ENCODE data around the gene TMEM82. TPM values are rescaled to one million over a fixed set of nuclear protein-coding genes. Genes with fewer than 3 reads are reported as not detected.

TMEM82 gene
- total RNA-seq, 1 donor from 2014 or later, result not detected

GRCh38 chr1:15760520-15761211 is 18.4 kb downstream of the TMEM82 start:
- no peak for DNase-seq (ENCODE audit: extremely low spot score, unreplicated experiment)
- peaks cover 59% of the 10 kb centered on the region for H3K4me1 Mint-ChIP-seq (ENCODE audit: unreplicated experiment)
- no peaks in the 10 kb centered on the region for H3K27me3 Mint-ChIP-seq (ENCODE audit: unreplicated experiment)
- H3K4me3 Mint-ChIP-seq (ENCODE audit: unreplicated experiment), result peak overlapping the region; percentile 84
- peak overlapping the region; percentile 95 for H3K27ac Mint-ChIP-seq (ENCODE audit: unreplicated experiment)
- H3K36me3 Mint-ChIP-seq (ENCODE audit: unreplicated experiment), result peaks cover 14% of the 10 kb centered on the region
- no peaks in the 10 kb centered on the region for H3K9me3 Mint-ChIP-seq (ENCODE audit: unreplicated experiment)
- TF ChIP-seq, protein P1, sequence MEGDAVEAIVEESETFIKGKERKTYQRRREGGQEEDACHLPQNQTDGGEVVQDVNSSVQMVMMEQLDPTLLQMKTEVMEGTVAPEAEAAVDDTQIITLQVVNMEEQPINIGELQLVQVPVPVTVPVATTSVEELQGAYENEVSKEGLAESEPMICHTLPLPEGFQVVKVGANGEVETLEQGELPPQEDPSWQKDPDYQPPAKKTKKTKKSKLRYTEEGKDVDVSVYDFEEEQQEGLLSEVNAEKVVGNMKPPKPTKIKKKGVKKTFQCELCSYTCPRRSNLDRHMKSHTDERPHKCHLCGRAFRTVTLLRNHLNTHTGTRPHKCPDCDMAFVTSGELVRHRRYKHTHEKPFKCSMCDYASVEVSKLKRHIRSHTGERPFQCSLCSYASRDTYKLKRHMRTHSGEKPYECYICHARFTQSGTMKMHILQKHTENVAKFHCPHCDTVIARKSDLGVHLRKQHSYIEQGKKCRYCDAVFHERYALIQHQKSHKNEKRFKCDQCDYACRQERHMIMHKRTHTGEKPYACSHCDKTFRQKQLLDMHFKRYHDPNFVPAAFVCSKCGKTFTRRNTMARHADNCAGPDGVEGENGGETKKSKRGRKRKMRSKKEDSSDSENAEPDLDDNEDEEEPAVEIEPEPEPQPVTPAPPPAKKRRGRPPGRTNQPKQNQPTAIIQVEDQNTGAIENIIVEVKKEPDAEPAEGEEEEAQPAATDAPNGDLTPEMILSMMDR (IDR thresholded peaks at IDR 0.05), result no peak

DNA sequence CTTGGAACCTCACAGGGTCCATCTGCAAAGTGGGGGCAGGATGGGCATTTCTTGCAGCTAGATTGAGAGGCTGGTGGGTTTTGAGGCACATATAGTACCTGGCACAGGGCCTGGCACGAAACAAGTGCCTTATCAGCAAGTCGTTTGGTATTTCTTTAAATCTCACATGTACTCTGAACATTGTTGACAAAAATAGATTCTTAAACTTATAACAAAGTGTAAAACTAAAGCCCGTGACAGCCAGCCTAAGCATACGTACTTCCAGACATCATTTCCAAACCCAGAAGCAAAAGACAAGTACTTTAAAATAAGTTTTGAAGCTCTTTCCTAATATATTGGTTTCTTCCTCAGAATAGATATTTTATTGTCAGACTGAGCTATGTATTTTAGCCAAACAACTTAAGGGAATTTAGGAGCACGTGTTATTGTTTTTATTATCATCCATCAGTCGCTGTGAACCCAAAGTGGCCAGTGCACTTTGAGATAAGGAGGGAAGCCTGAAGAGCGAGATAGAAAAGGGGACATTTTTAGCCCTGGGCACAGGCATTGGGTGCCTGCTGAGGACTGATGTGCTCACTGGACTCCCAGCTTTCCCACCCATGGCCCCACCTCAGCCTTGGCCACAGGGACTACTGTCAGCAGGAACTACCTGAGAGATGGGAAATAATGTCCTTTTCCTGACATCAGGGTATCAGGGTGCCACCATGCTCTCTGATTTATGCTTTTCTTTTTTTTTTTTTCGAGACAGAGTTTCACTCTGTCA is 19.2 kb downstream of the TMEM82 start:
- Mint-ChIP-seq H3K27me3 (ENCODE audit: unreplicated experiment) (no peaks in the 10 kb centered on the region), H3K36me3 (ENCODE audit: unreplicated experiment) (peaks cover 19% of the 10 kb centered on the region), H3K4me1 (ENCODE audit: unreplicated experiment) (peaks cover 55% of the 10 kb centered on the region), H3K9me3 (ENCODE audit: unreplicated experiment) (no peaks in the 10 kb centered on the region), H3K27ac (ENCODE audit: unreplicated experiment) (peak overlapping the region; percentile 95), H3K4me3 (ENCODE audit: unreplicated experiment) (peak overlapping the region; percentile 84)
- TF ChIP-seq, protein P1 (IDR thresholded peaks at IDR 0.05), result no peak
- no peak for DNase-seq (ENCODE audit: extremely low spot score, unreplicated experiment)

DNA sequence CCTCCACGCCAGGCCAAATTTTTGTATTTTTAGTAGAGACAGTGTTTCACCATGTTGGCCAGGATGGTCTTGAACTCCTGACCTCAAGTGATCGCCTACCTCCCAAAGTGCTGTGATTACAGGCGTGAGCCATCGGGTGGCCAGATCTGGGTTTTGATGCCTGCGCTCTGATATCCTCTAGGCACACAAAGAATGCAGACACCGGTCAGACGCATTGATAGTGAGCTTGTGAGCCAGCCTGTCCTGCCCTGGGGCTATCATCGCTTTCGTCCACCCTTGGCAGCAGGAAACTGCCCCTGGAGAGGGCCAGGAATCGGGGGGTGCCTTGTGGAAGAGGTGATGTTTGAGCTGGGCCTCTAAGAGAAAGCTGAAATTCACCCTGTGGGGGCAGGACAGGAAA is 20.2 kb downstream of the TMEM82 start:
- Mint-ChIP-seq H3K27ac (ENCODE audit: unreplicated experiment) (peak overlapping the region; percentile 73), H3K4me3 (ENCODE audit: unreplicated experiment) (no peak overlapping the region), H3K36me3 (ENCODE audit: unreplicated experiment) (peaks cover 19% of the 10 kb centered on the region), H3K4me1 (ENCODE audit: unreplicated experiment) (peaks cover 47% of the 10 kb centered on the region), H3K9me3 (ENCODE audit: unreplicated experiment) (no peaks in the 10 kb centered on the region), H3K27me3 (ENCODE audit: unreplicated experiment) (no peaks in the 10 kb centered on the region)
- TF ChIP-seq, protein P1 (IDR thresholded peaks at IDR 0.05), result no peak
- no peak for DNase-seq (ENCODE audit: extremely low spot score, unreplicated experiment)

GRCh38 chr1:15764269-15764764 is 22.0 kb downstream of the TMEM82 start:
- Mint-ChIP-seq H3K4me3 (ENCODE audit: unreplicated experiment) (no peak overlapping the region), H3K27ac (ENCODE audit: unreplicated experiment) (peak overlapping the region; percentile 44), H3K4me1 (ENCODE audit: unreplicated experiment) (peaks cover 41% of the 10 kb centered on the region), H3K36me3 (ENCODE audit: unreplicated experiment) (peaks cover 24% of the 10 kb centered on the region), H3K27me3 (ENCODE audit: unreplicated experiment) (no peaks in the 10 kb centered on the region), H3K9me3 (ENCODE audit: unreplicated experiment) (no peaks in the 10 kb centered on the region)
- DNase-seq (ENCODE audit: extremely low spot score, unreplicated experiment), result no peak
- TF ChIP-seq, protein P1 (IDR thresholded peaks at IDR 0.05), result no peak

DNA sequence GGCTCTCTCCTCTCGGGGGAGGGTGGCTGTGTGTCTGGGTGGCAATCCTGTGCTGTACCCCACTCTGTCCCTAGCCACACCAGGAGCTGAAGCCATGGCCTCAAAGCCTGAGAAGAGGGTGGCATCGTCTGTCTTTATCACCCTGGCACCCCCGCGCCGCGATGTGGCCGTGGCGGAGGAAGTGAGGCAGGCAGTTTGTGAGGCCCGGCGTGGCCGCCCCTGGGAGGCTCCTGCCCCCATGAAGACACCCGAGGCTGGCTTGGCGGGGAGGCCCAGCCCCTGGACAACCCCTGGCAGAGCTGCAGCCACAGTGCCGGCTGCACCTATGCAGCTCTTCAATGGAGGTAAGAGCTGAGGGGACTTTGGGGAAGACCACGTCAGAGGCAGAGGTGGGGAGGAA is 22.6 kb downstream of the TMEM82 start:
- no peak overlapping the region for H3K4me3 Mint-ChIP-seq (ENCODE audit: unreplicated experiment)
- peaks cover 35% of the 10 kb centered on the region for H3K4me1 Mint-ChIP-seq (ENCODE audit: unreplicated experiment)
- DNase-seq (ENCODE audit: extremely low spot score, unreplicated experiment), result no peak
- peaks cover 24% of the 10 kb centered on the region for H3K36me3 Mint-ChIP-seq (ENCODE audit: unreplicated experiment)
- no peaks in the 10 kb centered on the region for H3K27me3 Mint-ChIP-seq (ENCODE audit: unreplicated experiment)
- no peaks in the 10 kb centered on the region for H3K9me3 Mint-ChIP-seq (ENCODE audit: unreplicated experiment)
- no peak overlapping the region for H3K27ac Mint-ChIP-seq (ENCODE audit: unreplicated experiment)
- TF ChIP-seq, protein P1 (IDR thresholded peaks at IDR 0.05), result no peak
